Measurements from ENCODE around the gene EDNRB. TPM values are rescaled to one million over a fixed set of nuclear protein-coding genes. Genes with fewer than 3 reads are reported as not detected.

The EDNRB gene
- total RNA-seq, 1 experiment from 2014 or later, result 498 TPM

GRCh38 chr13:77904031-77904430, 14.6 kb downstream of the EDNRB start:
- no peak for DNase-seq (ENCODE audit: low read depth, low spot score)
- in situ Hi-C loops (cut with HindIII; ENCODE audit: low pct_unique_long_range_greater_than_20kb, low sequenced_read_pairs), result no loop called here

GRCh38 chr13:77903435-77903834, 15.2 kb downstream of the EDNRB start:
- DNase-seq (ENCODE audit: low read depth, low spot score), result no peak
- in situ Hi-C loops (cut with HindIII; ENCODE audit: low pct_unique_long_range_greater_than_20kb, low sequenced_read_pairs), result no loop called here

DNA sequence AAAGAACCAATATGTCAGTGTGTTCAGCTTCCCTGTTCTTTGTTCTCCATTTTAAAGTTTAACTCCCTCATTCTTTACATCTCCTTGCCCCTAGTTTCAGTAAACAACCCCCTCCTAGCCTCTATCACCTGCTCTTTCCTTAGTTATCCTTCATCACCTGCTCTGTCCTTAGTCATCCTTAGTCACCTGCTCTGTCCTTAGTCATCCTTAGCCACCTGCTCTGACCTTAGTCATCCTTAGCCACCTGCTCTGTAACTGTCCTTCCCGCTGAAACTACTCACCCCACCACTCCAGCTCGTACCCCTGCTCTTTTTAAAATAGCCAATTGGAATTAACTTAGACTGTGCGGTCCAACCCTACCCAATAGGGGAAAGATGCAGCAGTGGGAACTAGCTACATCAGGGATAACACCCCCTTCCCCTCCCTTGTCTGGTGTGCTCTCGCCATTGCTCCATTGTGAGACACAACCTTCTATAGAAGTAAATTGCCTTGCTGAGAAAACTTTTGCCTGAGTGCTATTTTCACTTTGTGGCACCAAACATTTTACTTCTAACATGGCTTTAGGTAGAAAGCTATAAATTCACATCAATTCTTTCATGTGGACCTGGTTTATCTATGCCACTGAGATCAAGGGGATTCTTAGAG, 16.2 kb downstream of the EDNRB start:
- no peak for DNase-seq (ENCODE audit: low read depth, low spot score)
- in situ Hi-C loops (cut with HindIII; ENCODE audit: low pct_unique_long_range_greater_than_20kb, low sequenced_read_pairs), result no loop called here

DNA sequence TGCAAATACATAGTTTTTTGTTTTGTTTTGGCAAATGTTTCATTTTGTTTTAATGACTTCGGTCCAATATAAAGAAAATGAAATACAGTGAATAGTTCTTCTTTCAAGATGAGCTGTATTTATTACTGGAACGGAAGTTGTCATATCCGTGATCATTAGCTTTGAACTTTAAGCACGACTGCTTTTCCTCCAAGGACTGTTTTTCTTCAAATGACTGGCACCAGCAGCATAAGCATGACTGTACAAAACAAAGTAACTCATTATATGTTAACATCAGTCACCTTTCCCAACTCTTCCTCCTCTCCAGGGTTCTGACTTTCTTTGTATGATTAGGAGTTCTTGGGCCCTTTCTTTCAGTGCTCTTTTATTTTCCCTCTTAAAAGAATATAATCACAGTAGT, 20.5 kb downstream of the EDNRB start:
- in situ Hi-C loops (cut with HindIII; ENCODE audit: low pct_unique_long_range_greater_than_20kb, low sequenced_read_pairs), result no loop called here
- peak; percentile 97 for DNase-seq (ENCODE audit: low read depth, low spot score)

DNA sequence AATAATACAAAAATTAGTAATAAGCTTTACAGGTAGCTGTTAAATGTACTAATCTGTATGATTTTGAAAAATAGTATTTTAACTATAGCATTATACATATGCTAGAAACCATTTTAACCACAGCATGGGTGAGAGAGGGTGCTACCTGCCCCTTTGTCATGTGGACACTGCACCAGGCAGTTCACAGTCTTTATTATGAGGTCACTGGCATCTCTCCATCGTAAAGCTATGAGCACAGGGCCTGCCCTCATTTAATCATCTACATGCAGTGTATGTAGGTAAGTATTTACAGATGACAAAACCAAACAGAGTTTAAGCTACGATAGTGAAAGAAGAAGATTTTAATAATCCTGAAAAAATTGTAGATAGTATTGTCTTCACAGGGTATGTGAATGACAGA, 21.7 kb downstream of the EDNRB start:
- DNase-seq (ENCODE audit: low read depth, low spot score), result peak; percentile 65
- in situ Hi-C loops (cut with HindIII; ENCODE audit: low pct_unique_long_range_greater_than_20kb, low sequenced_read_pairs), result no loop called here

DNA sequence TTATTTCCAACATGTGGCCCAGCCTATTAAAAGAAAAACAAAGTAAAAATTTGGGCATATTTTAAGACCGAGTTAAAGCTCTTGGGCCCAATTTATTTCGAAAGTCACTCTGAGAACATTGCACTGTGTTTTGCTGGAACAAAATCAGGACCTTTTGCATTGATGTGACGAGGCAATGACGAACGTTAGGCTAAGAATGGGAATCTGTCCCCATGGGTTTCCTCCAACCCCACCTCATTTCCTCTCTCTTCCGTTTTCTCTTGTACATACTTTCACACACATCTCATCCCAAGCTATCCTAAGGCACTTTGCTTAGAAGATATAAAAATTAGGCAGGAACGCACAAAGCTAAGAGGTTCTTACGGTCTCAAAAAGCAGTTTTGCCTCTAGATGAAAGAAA, 22.1 kb downstream of the EDNRB start:
- DNase-seq (ENCODE audit: low read depth, low spot score), result peak; percentile 94
- in situ Hi-C loops (cut with HindIII; ENCODE audit: low pct_unique_long_range_greater_than_20kb, low sequenced_read_pairs), result no loop called here

GRCh38 chr13:77894743-77895142, 23.9 kb downstream of the EDNRB start:
- in situ Hi-C loops (cut with HindIII; ENCODE audit: low pct_unique_long_range_greater_than_20kb, low sequenced_read_pairs), result no loop called here
- DNase-seq (ENCODE audit: low read depth, low spot score), result no peak

DNA sequence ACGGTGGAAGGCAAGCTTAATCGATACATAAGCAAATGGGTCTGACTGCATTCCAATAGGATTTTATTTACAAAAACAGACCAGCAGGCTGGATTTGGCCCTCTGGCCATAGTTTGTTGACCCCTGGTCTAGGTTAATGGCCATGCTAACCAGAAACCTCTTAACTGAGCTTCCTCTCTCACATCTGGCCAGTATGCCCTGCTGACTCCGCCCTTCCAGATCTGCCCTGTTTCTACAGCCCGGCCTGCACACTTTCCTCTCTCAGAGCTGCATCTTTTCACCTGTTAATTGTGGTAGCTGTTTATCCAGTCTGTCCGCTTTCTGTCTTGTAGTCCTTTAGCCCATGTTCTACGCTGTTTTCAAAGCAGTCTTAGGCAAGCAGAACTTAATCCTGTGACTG, 25.6 kb downstream of the EDNRB start:
- in situ Hi-C loops (cut with HindIII; ENCODE audit: low pct_unique_long_range_greater_than_20kb, low sequenced_read_pairs), result no loop called here
- DNase-seq (ENCODE audit: low read depth, low spot score), result no peak

DNA sequence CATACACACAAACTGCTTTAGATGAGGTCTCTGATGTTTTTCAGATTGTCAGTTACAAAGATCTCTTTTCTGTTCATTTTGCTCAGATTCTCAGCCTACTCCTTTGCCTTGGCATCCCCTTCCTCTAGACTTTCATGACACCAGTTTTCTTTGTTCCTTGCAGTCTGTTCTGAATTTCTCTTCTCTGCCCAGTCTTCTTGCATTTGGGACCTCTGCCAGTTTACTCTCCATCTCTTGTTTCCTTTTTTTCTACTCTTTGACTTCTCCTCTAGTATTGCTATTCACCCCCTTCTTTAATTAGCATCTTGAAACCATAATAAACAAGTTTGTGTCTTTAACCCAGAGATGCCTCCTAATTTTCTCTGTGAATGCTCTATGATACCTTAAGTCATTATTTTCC, 26.1 kb downstream of the EDNRB start:
- in situ Hi-C loops (cut with HindIII; ENCODE audit: low pct_unique_long_range_greater_than_20kb, low sequenced_read_pairs), result no loop called here
- no peak for DNase-seq (ENCODE audit: low read depth, low spot score)

GRCh38 chr13:77891486-77891885, 27.1 kb downstream of the EDNRB start:
- DNase-seq (ENCODE audit: low read depth, low spot score), result peak; percentile 89
- in situ Hi-C loops (cut with HindIII; ENCODE audit: low pct_unique_long_range_greater_than_20kb, low sequenced_read_pairs), result no loop called here

- DNase-seq (ENCODE audit: low read depth, low spot score), result peak; percentile 78
- in situ Hi-C loops (cut with HindIII; ENCODE audit: low pct_unique_long_range_greater_than_20kb, low sequenced_read_pairs), result no loop called here
Observed at GRCh38 chr13:77891041-77891440, 27.6 kb downstream of the EDNRB start.

DNA sequence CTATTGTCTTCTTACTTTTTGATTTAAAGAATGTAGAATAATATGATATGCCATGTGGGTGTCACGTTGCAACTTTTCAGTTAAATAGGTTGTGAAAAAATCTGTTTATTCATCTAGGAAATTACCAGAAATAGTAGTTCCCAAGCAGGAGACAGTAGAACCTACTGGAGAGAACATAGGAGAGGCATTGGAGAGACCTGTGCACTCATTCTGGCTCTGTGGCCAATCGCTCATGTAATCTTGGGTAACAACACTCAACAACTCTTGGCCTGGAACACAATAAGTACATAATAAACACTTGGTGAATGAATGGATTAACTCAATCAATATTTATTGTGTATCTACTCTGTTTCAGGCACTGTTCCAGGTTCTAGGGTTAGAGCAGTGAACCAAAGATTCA, 35.3 kb downstream of the EDNRB start:
- in situ Hi-C loops (cut with HindIII; ENCODE audit: low pct_unique_long_range_greater_than_20kb, low sequenced_read_pairs), result no loop called here
- DNase-seq (ENCODE audit: low read depth, low spot score), result no peak

GRCh38 chr13:77878190-77878589, 40.4 kb downstream of the EDNRB start:
- no peak for DNase-seq (ENCODE audit: low read depth, low spot score)
- in situ Hi-C loops (cut with HindIII; ENCODE audit: low pct_unique_long_range_greater_than_20kb, low sequenced_read_pairs), result no loop called here

DNA sequence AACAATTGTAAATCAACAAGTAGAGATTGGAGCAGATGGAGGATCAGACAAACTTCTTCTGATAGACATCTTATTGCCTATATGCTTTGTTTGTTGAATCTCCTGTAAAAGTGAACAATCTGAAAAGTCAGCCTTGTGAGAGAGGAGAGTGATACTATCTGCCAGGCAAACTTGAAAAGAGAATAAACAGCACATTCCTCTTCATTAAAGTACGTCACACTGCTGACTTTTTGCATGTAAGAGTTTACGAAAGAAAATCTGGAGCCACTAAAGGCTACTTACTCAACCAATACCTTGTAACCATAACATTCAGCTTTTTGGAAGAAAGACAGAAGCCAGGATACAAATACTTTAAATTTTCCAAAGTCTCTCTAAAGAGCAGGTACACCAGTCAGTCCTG, 42.5 kb downstream of the EDNRB start:
- DNase-seq (ENCODE audit: low read depth, low spot score), result no peak
- in situ Hi-C loops (cut with HindIII; ENCODE audit: low pct_unique_long_range_greater_than_20kb, low sequenced_read_pairs), result no loop called here

DNA sequence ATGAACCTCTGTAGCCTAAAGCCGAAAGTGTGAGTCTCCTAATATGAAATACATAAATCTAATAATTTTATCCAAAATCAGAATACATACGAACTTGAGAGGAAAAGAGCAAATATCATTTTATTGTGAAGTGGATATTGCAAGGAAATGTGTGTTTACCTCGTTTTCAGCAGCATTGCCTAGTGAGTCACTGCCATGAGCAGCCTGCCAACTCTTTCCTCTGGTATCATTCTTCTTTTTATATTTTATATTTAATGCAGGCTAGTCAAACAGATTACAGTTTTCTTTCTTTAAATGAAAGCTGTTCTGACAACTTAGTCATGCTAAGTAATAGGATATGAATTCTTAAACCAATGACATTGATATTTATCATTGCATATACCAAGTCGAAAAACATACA, 44.2 kb downstream of the EDNRB start:
- in situ Hi-C loops (cut with HindIII; ENCODE audit: low pct_unique_long_range_greater_than_20kb, low sequenced_read_pairs), result no loop called here
- DNase-seq (ENCODE audit: low read depth, low spot score), result no peak

- no peak for DNase-seq (ENCODE audit: low read depth, low spot score)
- in situ Hi-C loops (cut with HindIII; ENCODE audit: low pct_unique_long_range_greater_than_20kb, low sequenced_read_pairs), result no loop called here
Observed at GRCh38 chr13:77872995-77873394, 45.6 kb downstream of the EDNRB start.

DNA sequence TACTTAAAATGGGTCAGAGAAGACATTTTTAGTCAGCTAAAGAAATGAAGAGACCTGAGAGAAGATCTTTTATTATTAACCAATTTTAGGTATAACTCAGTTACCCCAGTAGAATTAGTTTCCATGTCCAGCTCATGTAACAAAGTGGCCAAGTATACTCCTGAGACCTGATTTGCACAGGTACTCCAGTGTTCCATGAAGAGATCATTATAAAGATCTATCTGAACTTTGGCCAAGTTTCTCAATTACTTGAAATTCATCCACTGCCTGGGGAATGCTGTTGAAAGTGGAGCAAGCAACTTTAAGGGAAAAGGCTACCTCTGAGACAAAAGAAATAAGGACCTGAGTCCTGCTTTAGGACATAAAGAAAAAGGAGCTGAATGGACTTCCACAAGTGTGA, 47.0 kb downstream of the EDNRB start:
- no peak for DNase-seq (ENCODE audit: low read depth, low spot score)
- in situ Hi-C loops (cut with HindIII; ENCODE audit: low pct_unique_long_range_greater_than_20kb, low sequenced_read_pairs), result no loop called here

GRCh38 chr13:77868717-77869116, 49.9 kb downstream of the EDNRB start:
- in situ Hi-C loops (cut with HindIII; ENCODE audit: low pct_unique_long_range_greater_than_20kb, low sequenced_read_pairs), result no loop called here
- no peak for DNase-seq (ENCODE audit: low read depth, low spot score)

GRCh38 chr13:77866971-77867370, 51.7 kb downstream of the EDNRB start:
- no peak for DNase-seq (ENCODE audit: low read depth, low spot score)
- in situ Hi-C loops (cut with HindIII; ENCODE audit: low pct_unique_long_range_greater_than_20kb, low sequenced_read_pairs), result no loop called here

DNA sequence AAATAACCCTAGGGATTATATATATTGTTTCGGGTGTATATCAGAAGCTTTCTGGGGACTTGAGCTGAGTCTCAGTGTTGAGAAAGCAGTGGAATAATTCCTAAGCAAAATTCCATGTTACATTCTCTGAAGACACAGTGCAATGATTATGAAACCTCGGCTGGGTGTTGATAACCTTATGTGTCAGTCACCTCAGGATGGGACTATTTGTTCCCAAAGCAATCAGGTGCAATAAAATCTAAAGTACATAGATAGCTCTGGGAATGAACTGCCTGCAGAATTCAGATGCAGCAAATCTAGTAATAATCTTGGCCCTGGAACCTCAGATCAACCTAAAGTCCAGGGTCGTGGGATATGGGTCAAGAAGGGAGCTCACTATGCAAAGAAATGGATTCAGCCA, 53.0 kb downstream of the EDNRB start:
- in situ Hi-C loops (cut with HindIII; ENCODE audit: low pct_unique_long_range_greater_than_20kb, low sequenced_read_pairs), result no loop called here
- DNase-seq (ENCODE audit: low read depth, low spot score), result no peak
